Activated T-helper 1 cell treated with anti-CD3 and anti-CD28 coated beads, Interleukin-12 subunit alpha, Interleukin-12 subunit beta, Interleukin-2, Interleukin-4 antibody, amounts not matched to agents 30 ng/mL and 10 ng/mL and 1 ng/mL, durations not matched to agents 14 hours and 24 hours and 36 hours (primary cell): Measurements from ENCODE around the gene TAMALIN. TPM values are rescaled to one million over a fixed set of nuclear protein-coding genes. Genes with fewer than 3 reads are reported as not detected.

Experiments used
- DNase-seq: peaks from one replicate; pipeline ENCODE4 v3.0.0; 2021; ENCODE audit warnings: low spot score
- H3K27ac Mint-ChIP-seq: one replicate; pipeline ENCODE4 v1.8.0; 2021; ENCODE audit warnings: mild to moderate bottlenecking, mixed read lengths
- H3K27me3 Mint-ChIP-seq: one replicate; pipeline ENCODE4 v1.8.0; 2022; ENCODE audit warnings: mild to moderate bottlenecking, moderate library complexity, mixed read lengths; ENCODE audit not compliant: insufficient read depth
- H3K36me3 Mint-ChIP-seq: one replicate; pipeline ENCODE4 v1.8.0; 2021; ENCODE audit warnings: low read depth, mixed read lengths
- H3K4me1 Mint-ChIP-seq: one replicate; pipeline ENCODE4 v1.8.0; 2021; ENCODE audit warnings: low read depth, mixed read lengths
- H3K4me3 Mint-ChIP-seq: one replicate; pipeline ENCODE4 v1.8.0; 2021; ENCODE audit warnings: mild to moderate bottlenecking, moderate library complexity, mixed read lengths
- H3K9me3 Mint-ChIP-seq: one replicate; pipeline ENCODE4 v1.8.0; 2021; ENCODE audit warnings: mixed read lengths
- intact Hi-C: fragments of 100-400 bp; cut with micrococcal nuclease; formaldehyde crosslinking; loops from one replicate; pipeline ENCODE4 v1.15.1; 2024
- total RNA-seq: library from RNA; stranded (reverse); gene quantifications from 2 replicates; pipeline ENCODE4 v1.2.3, GENCODE V29; 2022

The TAMALIN gene
- total RNA-seq, 1 donor from 2014 or later: 12.8 TPM

DNA sequence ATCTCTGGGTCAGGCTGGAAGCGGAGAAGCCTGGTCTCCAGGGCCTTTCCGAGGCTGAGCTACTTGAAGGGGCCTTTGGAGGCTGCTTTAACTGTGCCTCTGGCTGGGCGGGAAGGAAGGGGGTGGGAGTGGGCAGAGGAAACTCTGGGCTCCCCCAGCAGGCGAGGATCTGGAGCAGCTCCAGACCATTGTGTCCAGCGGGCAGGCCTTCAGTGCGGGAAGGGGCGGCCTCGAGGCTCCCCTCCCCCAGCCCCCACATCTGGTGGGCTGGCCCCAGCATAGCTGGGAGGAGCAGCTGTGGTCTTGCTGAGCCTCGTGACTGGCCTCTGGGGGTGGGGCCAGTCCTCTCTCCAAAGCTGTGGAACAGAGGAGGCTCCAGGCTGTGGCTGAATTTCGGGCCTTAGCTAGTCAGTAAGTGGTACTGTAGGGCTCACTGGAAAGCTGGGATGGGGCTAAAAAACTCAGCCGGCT is 3.4 kb downstream of the TAMALIN start:
- no peaks in the 10 kb centered on the region for H3K9me3 Mint-ChIP-seq
- intact Hi-C loops: no loop called here
- DNase-seq: no peak
- peaks cover 2% of the 10 kb centered on the region for H3K36me3 Mint-ChIP-seq
- no peak overlapping the region for H3K27ac Mint-ChIP-seq
- no peak overlapping the region for H3K4me3 Mint-ChIP-seq
- H3K27me3 Mint-ChIP-seq: peaks cover 22% of the 10 kb centered on the region
- peaks cover 13% of the 10 kb centered on the region for H3K4me1 Mint-ChIP-seq

DNA sequence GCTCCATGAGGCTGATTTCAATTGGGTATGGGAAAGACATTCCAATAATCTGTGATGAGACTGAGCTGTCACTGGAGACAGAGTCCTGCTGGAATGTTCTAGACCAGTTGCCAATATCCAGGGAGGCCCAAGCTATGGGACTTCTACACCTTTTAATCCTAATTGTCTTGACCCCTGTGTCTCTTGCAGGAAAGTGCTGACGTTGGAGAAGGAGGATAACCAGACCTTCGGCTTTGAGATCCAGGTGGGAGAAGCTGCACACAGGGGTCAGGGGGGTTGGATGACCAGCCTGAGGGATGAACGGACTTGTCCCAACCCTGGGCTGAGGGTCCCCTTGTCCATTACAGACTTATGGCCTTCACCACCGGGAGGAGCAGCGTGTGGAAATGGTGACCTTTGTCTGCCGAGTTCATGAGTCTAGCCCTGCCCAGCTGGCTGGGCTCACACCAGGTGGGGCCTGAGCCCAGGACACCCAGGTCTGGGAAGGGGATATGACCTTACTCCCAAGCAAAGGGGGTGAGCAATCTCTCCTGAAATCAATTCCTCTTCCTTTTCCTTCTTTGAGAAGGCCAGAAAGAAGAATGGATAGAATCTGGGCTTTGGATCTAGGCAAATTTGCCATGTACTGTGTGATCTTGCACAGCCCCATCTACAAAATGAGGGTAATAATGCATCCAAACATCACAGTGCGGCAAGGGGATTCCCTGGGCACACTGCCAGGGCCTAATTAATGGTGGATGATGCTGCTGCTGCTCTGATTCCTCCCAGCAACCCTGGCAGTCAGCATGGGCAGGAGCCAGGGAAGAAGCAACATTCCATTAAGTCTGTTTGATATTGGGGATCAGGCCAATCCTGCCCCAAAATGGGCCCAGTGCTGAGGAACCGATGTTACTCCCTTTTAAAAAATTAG is 4.2 kb downstream of the TAMALIN start:
- Mint-ChIP-seq H3K27ac (no peak overlapping the region), H3K36me3 (peaks cover 2% of the 10 kb centered on the region), H3K9me3 (no peaks in the 10 kb centered on the region), H3K4me3 (no peak overlapping the region), H3K4me1 (peaks cover 6% of the 10 kb centered on the region), H3K27me3 (peaks cover 15% of the 10 kb centered on the region)
- intact Hi-C loops: no loop called here
- no peak for DNase-seq

DNA sequence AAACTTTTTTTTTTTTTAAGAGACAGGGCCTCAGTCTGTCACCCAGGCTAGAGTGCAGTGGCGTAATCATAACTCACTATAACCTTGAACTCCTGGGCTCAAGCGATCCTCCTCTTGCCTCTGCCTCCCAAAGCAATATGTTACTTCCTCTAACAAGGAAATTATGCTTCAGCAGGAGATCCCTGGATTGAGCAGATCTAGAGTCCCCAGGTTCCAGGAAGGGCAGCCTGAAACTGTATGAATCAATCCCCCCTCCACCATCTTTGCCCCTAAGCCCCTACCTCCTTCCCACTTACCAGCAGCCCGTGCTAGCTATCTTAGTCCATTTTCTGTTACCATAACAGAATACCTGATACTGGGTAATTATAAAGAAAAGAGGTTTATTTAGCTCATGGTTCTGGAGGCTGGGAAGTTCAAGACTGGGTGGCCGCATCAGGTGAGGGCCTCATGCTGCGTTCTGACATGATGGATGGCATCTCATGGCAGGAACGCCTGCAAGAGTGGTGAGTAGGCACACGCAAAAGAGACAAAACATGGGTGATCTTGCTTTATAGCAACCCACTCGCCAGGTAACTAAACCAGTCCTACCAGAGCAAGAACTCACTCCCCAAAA is 5.0 kb downstream of the TAMALIN start:
- H3K9me3 Mint-ChIP-seq: no peaks in the 10 kb centered on the region
- no peak for DNase-seq
- H3K4me1 Mint-ChIP-seq: no peaks in the 10 kb centered on the region
- peaks cover 2% of the 10 kb centered on the region for H3K36me3 Mint-ChIP-seq
- H3K4me3 Mint-ChIP-seq: no peak overlapping the region
- intact Hi-C loops: no loop called here
- peaks cover 11% of the 10 kb centered on the region for H3K27me3 Mint-ChIP-seq
- H3K27ac Mint-ChIP-seq: no peak overlapping the region

DNA sequence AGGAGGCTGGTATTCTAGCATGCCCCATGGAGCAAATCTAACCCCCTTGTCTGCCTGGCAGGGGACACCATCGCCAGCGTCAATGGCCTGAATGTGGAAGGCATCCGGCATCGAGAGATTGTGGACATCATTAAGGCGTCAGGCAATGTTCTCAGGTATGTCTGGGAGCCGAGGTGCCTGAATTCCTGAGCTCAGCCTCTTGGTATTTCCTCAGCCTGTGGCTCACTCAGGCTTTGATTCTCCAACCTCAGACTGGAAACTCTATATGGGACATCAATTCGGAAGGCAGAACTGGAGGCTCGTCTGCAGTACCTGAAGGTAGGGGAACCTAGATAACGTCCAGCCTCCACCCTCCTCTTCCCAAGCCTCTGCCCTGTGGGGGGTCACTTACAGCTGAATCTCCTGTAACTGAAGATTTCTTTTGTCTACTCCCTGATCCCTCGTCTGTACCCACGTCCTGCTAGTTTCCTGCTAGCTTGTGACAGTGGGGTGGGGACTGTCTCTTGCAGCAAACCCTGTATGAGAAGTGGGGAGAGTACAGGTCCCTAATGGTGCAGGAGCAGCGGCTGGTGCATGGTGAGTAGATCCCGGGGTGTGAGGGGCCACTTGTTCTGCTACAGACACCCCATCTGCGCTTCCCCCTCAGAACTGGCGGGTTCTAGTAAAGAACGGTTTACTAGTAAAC is 7.0 kb downstream of the TAMALIN start:
- intact Hi-C loops: no loop called here
- DNase-seq: no peak
- Mint-ChIP-seq H3K27ac (no peak overlapping the region), H3K9me3 (no peaks in the 10 kb centered on the region), H3K4me3 (no peak overlapping the region), H3K36me3 (peaks cover 1% of the 10 kb centered on the region), H3K27me3 (peaks cover 4% of the 10 kb centered on the region), H3K4me1 (no peaks in the 10 kb centered on the region)

DNA sequence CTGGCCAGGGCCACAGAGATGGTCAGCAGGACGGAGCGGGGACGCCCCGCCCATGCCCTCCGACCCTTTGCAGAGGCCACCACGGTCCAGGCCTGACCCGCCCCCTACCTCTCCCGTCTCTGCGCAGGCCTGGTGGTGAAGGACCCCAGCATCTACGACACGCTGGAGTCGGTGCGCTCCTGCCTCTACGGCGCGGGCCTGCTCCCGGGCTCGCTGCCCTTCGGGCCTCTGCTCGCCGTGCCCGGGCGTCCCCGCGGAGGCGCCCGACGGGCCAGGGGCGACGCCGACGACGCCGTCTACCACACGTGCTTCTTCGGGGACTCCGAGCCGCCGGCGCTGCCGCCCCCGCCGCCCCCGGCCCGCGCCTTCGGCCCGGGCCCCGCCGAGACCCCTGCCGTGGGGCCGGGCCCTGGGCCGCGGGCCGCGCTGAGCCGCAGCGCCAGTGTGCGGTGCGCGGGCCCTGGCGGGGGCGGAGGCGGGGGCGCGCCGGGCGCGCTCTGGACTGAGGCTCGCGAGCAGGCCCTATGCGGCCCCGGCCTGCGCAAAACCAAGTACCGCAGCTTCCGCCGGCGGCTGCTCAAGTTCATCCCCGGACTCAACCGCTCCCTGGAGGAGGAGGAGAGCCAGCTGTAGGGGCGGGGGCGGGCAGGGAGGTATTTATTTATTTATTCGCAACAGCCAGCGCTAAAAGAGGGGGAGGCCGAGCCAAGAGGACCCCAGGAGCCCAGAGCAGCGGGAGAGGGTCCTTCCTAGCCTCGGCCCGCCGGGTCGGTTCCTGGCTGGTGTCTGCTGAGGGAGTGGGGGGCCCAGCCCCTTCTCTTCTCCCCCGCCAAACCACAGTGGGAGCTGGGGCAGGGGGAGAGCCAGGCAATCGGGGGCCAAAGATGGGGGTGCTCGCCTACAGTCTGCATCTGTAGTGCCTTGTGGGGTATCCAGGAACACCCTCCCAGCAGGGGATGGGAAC is 8.1 kb downstream of the TAMALIN start:
- H3K4me3 Mint-ChIP-seq: no peak overlapping the region
- no peaks in the 10 kb centered on the region for H3K9me3 Mint-ChIP-seq
- no peak for DNase-seq
- peaks cover under 1% of the 10 kb centered on the region for H3K4me1 Mint-ChIP-seq
- H3K27me3 Mint-ChIP-seq: peaks cover 4% of the 10 kb centered on the region
- H3K27ac Mint-ChIP-seq: no peak overlapping the region
- peaks cover 1% of the 10 kb centered on the region for H3K36me3 Mint-ChIP-seq
- intact Hi-C loops: no loop called here

DNA sequence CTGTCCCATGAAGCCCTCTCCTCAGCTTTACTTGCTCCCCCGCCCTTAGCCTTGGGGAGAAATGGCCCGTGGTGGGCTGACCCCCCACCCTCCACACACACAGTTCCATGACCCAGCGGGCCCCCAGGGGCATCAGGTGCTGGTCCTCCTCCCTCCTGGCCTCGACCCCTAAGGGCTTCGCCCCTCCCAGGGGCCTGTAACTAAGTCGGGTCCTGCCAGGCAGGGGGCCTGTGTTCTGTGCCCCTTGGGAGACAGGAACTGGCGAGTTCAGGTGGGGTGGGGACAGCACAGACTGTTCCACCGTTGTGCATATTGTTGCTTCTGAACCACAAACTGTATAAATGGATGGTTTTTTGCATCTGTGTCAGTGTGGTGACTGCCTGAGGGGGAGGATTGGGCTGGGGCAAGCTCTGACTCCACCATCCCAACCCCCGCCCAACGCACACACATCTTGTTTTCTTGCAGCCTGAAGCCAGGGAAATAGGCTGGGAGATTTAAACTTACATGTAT is 8.8 kb downstream of the TAMALIN start:
- peaks cover 11% of the 10 kb centered on the region for H3K27me3 Mint-ChIP-seq
- H3K36me3 Mint-ChIP-seq: peaks cover 1% of the 10 kb centered on the region
- no peak overlapping the region for H3K27ac Mint-ChIP-seq
- no peak overlapping the region for H3K4me3 Mint-ChIP-seq
- intact Hi-C loops: no loop called here
- DNase-seq: no peak
- H3K4me1 Mint-ChIP-seq: peaks cover 8% of the 10 kb centered on the region
- H3K9me3 Mint-ChIP-seq: no peaks in the 10 kb centered on the region

DNA sequence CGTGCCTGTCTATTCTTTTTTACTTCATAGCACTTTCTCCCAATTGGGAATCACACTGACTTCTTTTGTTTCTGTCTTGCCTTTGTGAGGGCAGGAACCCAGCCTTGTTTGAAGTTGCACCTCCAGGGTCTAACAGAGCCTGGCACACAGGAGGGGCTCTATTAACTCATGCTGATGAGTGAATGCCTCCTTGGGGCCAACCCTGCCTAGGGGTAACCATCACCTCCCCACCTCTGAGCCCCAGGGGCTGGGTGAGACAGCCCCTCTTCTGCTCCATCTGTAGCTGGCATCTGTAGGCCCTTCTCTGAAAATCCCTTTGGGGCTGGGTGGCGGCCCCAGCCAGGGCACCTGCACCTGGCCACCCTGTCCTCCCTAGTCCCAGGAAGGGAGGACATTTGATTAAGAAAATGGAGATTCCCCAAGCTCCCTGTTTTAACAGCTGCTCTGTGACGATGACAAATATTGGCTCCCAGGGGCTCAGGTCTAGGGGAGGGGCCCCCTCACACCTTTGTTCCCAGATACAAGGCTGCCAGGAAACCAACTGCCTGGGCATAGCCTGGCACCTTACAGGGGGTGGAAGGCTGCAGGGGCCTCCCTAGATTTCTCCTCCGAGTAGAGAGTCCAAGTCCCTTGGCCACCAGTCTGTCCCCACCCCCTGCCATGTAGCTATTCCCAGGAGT is 11.8 kb downstream of the TAMALIN start:
- Mint-ChIP-seq H3K36me3 (peaks cover 1% of the 10 kb centered on the region), H3K27me3 (peaks cover 14% of the 10 kb centered on the region), H3K27ac (no peak overlapping the region), H3K9me3 (no peaks in the 10 kb centered on the region), H3K4me3 (no peak overlapping the region), H3K4me1 (peaks cover 20% of the 10 kb centered on the region)
- intact Hi-C loops: no loop called here
- DNase-seq: no peak

DNA sequence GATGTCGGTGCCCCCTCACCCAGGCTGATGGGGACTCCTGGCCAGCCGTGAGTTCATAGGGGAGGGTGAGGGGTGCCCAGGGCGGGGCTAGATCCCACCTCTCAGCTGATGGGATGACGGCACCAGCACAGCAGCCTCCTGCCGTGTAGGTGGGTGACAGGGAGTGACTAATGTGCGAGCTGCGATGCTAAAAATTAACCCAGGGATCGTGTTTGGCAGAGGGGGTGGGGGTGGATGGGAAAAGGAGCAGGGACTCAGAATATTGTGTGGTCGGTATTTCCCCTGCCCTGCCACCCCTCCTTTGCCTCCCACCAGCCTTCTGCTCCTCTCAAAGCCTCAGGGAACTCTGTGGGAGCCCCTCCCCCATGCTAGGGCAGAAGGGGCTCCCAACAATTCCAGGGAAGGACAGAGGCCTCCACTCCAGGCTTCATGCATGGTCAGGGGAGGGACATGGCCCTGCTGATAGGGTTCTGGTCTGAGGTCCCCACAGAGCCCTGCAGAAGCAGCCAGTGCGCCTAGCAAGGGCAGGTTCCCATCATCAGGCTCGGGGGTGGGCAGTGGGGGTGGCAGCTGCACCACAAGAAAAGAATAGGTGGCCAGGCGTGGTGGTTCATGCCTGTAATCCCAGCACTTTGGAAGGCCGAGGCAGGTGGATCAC is 12.5 kb downstream of the TAMALIN start:
- Mint-ChIP-seq H3K9me3 (no peaks in the 10 kb centered on the region), H3K4me1 (peaks cover 25% of the 10 kb centered on the region), H3K4me3 (no peak overlapping the region), H3K27me3 (peaks cover 14% of the 10 kb centered on the region), H3K36me3 (peaks cover 1% of the 10 kb centered on the region), H3K27ac (no peak overlapping the region)
- intact Hi-C loops: no loop called here
- no peak for DNase-seq

DNA sequence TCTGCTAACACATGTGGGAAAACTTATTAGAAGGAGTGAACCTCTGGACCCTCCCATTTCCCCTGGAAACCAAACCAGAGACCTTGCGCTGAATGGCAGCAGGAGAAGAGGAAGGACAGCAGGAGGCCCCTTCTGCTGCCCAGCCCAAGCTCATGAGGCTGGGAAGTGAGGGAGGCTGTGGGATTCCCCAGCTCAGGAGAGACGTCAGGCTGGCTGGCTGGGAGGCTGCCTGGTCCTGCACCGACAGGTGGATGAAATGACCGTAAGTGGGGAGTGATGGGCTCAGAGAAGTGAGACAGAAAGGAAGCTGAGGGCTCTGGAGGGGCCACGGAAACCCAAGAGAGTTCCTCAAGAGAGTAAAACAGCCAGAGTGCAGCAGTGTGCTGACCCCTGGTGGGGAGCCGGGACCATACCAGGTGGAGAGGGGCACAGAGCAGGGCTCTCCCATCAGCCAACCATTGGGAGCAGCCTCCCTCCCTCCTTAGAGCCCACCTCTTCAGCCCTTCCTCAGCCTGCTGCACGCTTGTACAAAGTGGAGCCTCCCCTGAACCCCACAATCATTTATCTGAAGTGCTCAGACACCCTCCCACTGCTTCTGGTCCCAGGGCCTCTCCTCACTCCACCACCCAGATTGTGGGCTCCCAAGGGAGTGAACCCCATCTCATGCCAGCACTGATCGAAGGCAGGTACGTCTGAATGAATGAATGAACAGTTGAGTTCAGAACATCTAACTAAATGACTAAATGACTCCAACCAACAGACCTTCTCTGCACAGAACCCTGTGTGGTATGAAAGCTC is 14.0 kb downstream of the TAMALIN start:
- intact Hi-C loops: loop anchor here (5.0 kb wide), 1 partner anchor 193 kb away; no protein-coding TSS in a partner anchor
- peaks cover 15% of the 10 kb centered on the region for H3K27me3 Mint-ChIP-seq
- no peak overlapping the region for H3K27ac Mint-ChIP-seq
- peaks cover 38% of the 10 kb centered on the region for H3K4me1 Mint-ChIP-seq
- DNase-seq: peak; percentile 38
- H3K36me3 Mint-ChIP-seq: peaks cover 1% of the 10 kb centered on the region
- H3K9me3 Mint-ChIP-seq: no peaks in the 10 kb centered on the region
- no peak overlapping the region for H3K4me3 Mint-ChIP-seq

DNA sequence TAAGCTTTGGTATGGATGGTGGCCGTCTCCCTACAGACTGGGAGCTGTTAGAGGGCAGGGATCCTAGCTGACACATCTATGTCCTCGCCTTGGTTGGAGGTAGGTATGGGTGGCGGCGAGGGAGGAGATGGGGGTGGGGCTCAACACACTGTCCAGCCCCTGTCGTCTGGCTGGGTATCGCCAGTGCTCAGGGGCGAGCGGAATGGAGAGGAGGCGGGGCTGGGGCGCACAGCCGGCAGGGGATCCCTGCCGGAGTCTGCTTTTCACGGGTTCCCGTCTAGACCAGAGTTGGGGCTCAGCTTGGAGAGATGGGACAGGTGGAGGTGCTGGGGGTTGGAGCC is 16.1 kb downstream of the TAMALIN start:
- peak overlapping the region; percentile 73 for H3K27ac Mint-ChIP-seq
- intact Hi-C loops: loop anchor here (1.0 to 5.0 kb wide), 5 partner anchors 16 to 196 kb away; no protein-coding TSS in a partner anchor
- H3K4me3 Mint-ChIP-seq: peak overlapping the region; percentile 72
- H3K4me1 Mint-ChIP-seq: peaks cover 45% of the 10 kb centered on the region
- H3K27me3 Mint-ChIP-seq: peaks cover 14% of the 10 kb centered on the region
- no peaks in the 10 kb centered on the region for H3K36me3 Mint-ChIP-seq
- DNase-seq: peak; percentile 18
- H3K9me3 Mint-ChIP-seq: no peaks in the 10 kb centered on the region
